ENCODE results near the gene PLXNC1.

DNA sequence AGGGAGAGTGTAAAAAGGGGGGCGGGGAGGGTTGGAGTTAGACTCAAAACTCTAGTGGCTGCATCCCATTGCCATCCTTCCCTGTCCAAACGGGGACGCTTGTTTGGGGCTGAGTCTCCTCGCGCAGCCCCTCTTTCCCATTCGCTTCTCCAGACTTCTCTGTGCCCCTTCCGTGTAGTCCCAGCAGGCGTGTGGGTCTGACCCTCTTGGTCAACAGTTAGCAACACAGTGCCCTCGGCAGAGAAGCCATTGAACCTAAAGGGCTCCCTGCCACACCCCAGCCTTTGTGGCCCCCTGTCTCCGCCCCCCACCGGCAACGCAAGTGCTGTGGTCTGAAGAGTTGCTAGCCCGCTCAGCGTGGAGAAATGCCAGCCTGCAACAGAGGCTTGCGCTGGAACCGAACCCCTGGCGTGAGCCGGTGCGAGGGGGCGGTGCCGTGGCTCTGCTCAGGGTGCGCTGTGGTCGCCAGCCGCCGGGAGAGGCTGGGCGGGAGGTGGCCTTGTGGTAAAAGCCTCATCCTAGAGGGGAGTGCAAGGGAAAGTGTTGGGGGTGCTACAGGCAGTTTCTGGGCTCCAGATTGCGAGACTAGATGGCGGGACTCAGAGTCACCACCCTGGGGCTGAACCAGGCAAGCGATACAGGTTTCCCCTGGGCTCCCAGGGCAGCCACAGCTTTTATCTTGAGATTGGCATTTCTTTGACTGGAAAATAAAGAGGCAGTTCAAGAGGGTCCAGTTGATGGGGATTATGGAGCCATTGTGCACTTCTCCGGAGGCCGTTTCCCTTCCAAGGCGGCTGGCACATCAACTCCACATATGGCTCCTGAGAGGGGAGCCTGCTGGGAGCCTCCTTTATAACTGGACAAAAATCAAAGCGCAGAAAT, 2.1 kb downstream of the PLXNC1 start:
- TF ChIP-seq, protein P1, sequence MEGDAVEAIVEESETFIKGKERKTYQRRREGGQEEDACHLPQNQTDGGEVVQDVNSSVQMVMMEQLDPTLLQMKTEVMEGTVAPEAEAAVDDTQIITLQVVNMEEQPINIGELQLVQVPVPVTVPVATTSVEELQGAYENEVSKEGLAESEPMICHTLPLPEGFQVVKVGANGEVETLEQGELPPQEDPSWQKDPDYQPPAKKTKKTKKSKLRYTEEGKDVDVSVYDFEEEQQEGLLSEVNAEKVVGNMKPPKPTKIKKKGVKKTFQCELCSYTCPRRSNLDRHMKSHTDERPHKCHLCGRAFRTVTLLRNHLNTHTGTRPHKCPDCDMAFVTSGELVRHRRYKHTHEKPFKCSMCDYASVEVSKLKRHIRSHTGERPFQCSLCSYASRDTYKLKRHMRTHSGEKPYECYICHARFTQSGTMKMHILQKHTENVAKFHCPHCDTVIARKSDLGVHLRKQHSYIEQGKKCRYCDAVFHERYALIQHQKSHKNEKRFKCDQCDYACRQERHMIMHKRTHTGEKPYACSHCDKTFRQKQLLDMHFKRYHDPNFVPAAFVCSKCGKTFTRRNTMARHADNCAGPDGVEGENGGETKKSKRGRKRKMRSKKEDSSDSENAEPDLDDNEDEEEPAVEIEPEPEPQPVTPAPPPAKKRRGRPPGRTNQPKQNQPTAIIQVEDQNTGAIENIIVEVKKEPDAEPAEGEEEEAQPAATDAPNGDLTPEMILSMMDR (tag by site-specific recombination; IDR thresholded peaks at IDR 0.05) = no peak
- no peak for TF ChIP-seq GLI4 (tag by site-specific recombination; IDR thresholded peaks at IDR 0.05)
- no peak for TF ChIP-seq REPIN1 (tag by site-specific recombination; IDR thresholded peaks at IDR 0.05; ENCODE audit: low read depth)
- TF ChIP-seq TCF7L2 (IDR thresholded peaks at IDR 0.05; ENCODE audit: borderline replicate concordance, low read depth, low read length) = no peak
- TF ChIP-seq ZNF274 (IDR thresholded peaks at IDR 0.05; ENCODE audit: low read length) = no peak
- no peak for TF ChIP-seq ZNF274 (tag by site-specific recombination; IDR thresholded peaks at IDR 0.05; ENCODE audit: borderline replicate concordance)
- TF ChIP-seq, protein P2, sequence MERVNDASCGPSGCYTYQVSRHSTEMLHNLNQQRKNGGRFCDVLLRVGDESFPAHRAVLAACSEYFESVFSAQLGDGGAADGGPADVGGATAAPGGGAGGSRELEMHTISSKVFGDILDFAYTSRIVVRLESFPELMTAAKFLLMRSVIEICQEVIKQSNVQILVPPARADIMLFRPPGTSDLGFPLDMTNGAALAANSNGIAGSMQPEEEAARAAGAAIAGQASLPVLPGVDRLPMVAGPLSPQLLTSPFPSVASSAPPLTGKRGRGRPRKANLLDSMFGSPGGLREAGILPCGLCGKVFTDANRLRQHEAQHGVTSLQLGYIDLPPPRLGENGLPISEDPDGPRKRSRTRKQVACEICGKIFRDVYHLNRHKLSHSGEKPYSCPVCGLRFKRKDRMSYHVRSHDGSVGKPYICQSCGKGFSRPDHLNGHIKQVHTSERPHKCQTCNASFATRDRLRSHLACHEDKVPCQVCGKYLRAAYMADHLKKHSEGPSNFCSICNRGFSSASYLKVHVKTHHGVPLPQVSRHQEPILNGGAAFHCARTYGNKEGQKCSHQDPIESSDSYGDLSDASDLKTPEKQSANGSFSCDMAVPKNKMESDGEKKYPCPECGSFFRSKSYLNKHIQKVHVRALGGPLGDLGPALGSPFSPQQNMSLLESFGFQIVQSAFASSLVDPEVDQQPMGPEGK (tag by site-specific recombination; IDR thresholded peaks at IDR 0.05) = no peak
- TF ChIP-seq ZNF174 (tag by site-specific recombination; IDR thresholded peaks at IDR 0.05) = no peak
- TF ChIP-seq, protein P3, sequence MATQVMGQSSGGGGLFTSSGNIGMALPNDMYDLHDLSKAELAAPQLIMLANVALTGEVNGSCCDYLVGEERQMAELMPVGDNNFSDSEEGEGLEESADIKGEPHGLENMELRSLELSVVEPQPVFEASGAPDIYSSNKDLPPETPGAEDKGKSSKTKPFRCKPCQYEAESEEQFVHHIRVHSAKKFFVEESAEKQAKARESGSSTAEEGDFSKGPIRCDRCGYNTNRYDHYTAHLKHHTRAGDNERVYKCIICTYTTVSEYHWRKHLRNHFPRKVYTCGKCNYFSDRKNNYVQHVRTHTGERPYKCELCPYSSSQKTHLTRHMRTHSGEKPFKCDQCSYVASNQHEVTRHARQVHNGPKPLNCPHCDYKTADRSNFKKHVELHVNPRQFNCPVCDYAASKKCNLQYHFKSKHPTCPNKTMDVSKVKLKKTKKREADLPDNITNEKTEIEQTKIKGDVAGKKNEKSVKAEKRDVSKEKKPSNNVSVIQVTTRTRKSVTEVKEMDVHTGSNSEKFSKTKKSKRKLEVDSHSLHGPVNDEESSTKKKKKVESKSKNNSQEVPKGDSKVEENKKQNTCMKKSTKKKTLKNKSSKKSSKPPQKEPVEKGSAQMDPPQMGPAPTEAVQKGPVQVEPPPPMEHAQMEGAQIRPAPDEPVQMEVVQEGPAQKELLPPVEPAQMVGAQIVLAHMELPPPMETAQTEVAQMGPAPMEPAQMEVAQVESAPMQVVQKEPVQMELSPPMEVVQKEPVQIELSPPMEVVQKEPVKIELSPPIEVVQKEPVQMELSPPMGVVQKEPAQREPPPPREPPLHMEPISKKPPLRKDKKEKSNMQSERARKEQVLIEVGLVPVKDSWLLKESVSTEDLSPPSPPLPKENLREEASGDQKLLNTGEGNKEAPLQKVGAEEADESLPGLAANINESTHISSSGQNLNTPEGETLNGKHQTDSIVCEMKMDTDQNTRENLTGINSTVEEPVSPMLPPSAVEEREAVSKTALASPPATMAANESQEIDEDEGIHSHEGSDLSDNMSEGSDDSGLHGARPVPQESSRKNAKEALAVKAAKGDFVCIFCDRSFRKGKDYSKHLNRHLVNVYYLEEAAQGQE (tag by site-specific recombination; IDR thresholded peaks at IDR 0.05) = no peak
- TF ChIP-seq, protein P4, sequence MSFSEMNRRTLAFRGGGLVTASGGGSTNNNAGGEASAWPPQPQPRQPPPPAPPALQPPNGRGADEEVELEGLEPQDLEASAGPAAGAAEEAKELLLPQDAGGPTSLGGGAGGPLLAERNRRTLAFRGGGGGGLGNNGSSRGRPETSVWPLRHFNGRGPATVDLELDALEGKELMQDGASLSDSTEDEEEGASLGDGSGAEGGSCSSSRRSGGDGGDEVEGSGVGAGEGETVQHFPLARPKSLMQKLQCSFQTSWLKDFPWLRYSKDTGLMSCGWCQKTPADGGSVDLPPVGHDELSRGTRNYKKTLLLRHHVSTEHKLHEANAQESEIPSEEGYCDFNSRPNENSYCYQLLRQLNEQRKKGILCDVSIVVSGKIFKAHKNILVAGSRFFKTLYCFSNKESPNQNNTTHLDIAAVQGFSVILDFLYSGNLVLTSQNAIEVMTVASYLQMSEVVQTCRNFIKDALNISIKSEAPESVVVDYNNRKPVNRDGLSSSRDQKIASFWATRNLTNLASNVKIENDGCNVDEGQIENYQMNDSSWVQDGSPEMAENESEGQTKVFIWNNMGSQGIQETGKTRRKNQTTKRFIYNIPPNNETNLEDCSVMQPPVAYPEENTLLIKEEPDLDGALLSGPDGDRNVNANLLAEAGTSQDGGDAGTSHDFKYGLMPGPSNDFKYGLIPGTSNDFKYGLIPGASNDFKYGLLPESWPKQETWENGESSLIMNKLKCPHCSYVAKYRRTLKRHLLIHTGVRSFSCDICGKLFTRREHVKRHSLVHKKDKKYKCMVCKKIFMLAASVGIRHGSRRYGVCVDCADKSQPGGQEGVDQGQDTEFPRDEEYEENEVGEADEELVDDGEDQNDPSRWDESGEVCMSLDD (tag by site-specific recombination; IDR thresholded peaks at IDR 0.05) = no peak
- TF ChIP-seq ZNF530 (tag by site-specific recombination; IDR thresholded peaks at IDR 0.05; ENCODE audit: low read depth) = no peak
- TF ChIP-seq, protein P5, sequence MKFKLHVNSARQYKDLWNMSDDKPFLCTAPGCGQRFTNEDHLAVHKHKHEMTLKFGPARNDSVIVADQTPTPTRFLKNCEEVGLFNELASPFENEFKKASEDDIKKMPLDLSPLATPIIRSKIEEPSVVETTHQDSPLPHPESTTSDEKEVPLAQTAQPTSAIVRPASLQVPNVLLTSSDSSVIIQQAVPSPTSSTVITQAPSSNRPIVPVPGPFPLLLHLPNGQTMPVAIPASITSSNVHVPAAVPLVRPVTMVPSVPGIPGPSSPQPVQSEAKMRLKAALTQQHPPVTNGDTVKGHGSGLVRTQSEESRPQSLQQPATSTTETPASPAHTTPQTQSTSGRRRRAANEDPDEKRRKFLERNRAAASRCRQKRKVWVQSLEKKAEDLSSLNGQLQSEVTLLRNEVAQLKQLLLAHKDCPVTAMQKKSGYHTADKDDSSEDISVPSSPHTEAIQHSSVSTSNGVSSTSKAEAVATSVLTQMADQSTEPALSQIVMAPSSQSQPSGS (tag by site-specific recombination; IDR thresholded peaks at IDR 0.05; ENCODE audit: low read depth) = no peak
- no peak for TF ChIP-seq ZBTB21 (tag by site-specific recombination; IDR thresholded peaks at IDR 0.05)
- TF ChIP-seq HOXD13 (CRISPR knock-in tag; IDR thresholded peaks at IDR 0.05; ENCODE audit: borderline replicate concordance) = no peak
- TF ChIP-seq ZNF670 (tag by site-specific recombination; IDR thresholded peaks at IDR 0.05; ENCODE audit: low read depth) = no peak

Measured in HEK293 (cell line).